ENCODE results near the gene PRDM13.
"Not testable (repeated sequence)": the region's sequence is repeated elsewhere in the genome, so short reads cannot be mapped to it uniquely, and the experiment has no call there.

PRDM13 gene

GRCh38 chr6:99606656-99607415 lies at the start of gene PRDM13:
Gene PRDM13, plus strand, starts transcription at chr6:99606833. Its CDS starts 202 bp downstream, at chr6:99607035.
- DNase-seq (ENCODE audit: low spot score), result no peak

- no peak for DNase-seq (ENCODE audit: low spot score)
Measured at GRCh38 chr6:99559057-99559456, 47.6 kb upstream of the PRDM13 start.

- DNase-seq (ENCODE audit: low spot score), result no peak
Measured at GRCh38 chr6:99560668-99561067, 46.0 kb upstream of the PRDM13 start.

- no peak for DNase-seq (ENCODE audit: low spot score)
Measured at GRCh38 chr6:99563056-99563723, 43.4 kb upstream of the PRDM13 start.

GRCh38 chr6:99568103-99568933 lies 38.3 kb upstream of the PRDM13 start, which contains the start of gene CCNC:
Gene CCNC, minus strand, starts transcription at chr6:99568660. Its CDS starts 133 bp downstream, at chr6:99568527.
- DNase-seq (ENCODE audit: low spot score), result peak; percentile 97

- DNase-seq (ENCODE audit: low spot score), result no peak
Measured at GRCh38 chr6:99573980-99574617, 32.5 kb upstream of the PRDM13 start.

GRCh38 chr6:99575544-99576227 lies 30.9 kb upstream of the PRDM13 start:
- DNase-seq (ENCODE audit: low spot score), result no peak

- no peak for DNase-seq (ENCODE audit: low spot score)
Measured at GRCh38 chr6:99579781-99580180, 26.9 kb upstream of the PRDM13 start.

GRCh38 chr6:99587792-99588191 lies 18.8 kb upstream of the PRDM13 start:
- DNase-seq (ENCODE audit: low spot score), result no peak

GRCh38 chr6:99588618-99589289 lies 17.9 kb upstream of the PRDM13 start:
- no peak for DNase-seq (ENCODE audit: low spot score)

- DNase-seq (ENCODE audit: low spot score), result no peak
Measured at GRCh38 chr6:99589290-99589672, 17.4 kb upstream of the PRDM13 start.

- DNase-seq (ENCODE audit: low spot score), result no peak
Measured at GRCh38 chr6:99589907-99590493, 16.6 kb upstream of the PRDM13 start.

- no peak for DNase-seq (ENCODE audit: low spot score)
Measured at GRCh38 chr6:99590728-99591672, 15.6 kb upstream of the PRDM13 start.

- no peak for DNase-seq (ENCODE audit: low spot score)
Measured at GRCh38 chr6:99591673-99592364, 14.8 kb upstream of the PRDM13 start.

- no peak for DNase-seq (ENCODE audit: low spot score)
Measured at GRCh38 chr6:99592900-99593299, 13.7 kb upstream of the PRDM13 start.

GRCh38 chr6:99594696-99595095 lies 11.9 kb upstream of the PRDM13 start:
- DNase-seq (ENCODE audit: low spot score), result not testable (repeated sequence)

GRCh38 chr6:99602520-99603420 lies 3.9 kb upstream of the PRDM13 start:
- DNase-seq (ENCODE audit: low spot score), result no peak
